8988T (cell line): ENCODE measurements around the gene TMEM272.

Experiments used
- DNase-seq: peaks from one replicate; pipeline ENCODE4 v3.0.0; 2011

TMEM272 gene

DNA sequence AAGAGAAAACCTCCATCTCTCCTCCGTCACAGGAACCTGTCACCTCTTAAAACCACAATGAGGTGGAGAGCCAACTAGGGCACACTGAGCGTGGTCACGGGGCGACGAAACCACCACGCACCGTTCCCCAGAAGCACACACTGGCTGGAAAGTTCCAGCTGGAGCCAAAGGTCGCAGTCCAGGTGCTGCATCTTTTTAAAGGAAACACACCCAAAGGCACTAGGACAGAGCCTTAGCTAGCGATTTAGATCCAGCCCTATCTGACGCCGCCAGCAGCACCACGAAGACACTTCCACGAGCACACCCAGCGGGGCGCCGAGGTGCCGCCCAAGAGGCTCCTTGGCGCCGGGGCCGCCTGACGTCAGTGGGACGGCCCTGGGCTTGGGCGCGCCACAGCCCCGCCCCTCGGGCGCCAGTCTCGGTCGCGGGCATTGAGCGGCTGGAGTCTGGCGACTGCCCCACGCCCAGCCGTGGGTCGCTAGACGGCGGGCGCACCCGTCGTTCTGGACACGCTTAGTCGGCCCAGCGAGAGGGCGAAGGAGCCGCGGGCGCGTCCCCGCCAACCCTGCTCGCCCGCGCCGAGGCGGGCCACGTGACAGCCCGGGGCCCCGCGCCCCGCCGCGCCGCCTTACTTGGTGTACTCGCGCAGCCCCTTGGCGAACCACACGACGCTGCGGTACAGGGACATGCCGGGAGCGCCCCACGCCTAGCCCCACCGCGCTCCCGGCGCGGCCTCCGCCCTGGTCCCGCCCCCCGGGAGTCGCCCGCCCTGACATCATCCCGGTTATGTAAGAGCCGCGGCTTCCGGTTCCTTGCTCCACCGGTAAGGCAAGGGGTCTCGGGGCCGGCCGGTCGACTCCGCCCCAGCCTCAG is 41.3 kb downstream of the TMEM272 start, which contains the start of gene DHRS12:
Gene DHRS12, minus strand, starts transcription at position 742 of the 873 bp plus-strand sequence. CDS start 4,504 bp downstream, outside the sequence.
- peak; percentile 89 for DNase-seq

DNA sequence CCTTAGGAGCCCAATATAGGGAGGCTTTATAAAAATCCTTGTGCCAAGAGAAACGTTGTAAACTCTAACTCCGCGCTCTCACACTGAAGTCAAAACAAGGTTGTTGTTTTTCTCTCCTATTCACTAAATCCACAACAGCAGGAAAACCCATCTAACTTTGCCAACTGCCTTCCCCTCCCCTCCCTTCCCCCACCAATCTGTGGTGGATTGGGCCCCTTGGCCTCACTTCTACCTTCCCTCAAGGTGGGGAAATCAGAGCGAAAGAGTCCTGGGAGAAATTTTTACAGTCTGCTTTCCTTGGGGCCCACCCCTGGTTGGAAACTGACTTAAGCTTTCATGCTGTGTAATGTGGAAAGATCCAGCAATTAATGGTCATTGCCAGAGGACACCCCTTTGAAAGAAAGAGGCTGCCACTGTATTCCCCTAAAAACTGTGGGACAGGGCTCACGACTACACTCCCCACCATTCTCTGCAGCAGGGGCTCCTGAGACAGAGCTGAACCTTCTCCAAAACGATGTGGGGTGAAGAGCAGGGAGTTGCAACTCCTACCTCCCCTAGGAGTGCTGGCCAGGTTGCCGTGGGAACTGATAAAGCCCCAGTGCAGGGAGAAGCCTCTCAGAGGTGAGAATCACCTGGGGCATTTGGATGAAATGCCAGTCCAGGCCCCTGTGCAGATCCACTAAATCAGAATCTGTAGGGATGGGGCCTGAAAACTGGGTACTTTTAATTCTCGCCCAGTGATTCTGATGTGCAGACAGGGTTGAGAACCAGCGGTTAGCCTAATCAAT is 42.2 kb downstream of the TMEM272 start:
- DNase-seq, result no peak

DNA sequence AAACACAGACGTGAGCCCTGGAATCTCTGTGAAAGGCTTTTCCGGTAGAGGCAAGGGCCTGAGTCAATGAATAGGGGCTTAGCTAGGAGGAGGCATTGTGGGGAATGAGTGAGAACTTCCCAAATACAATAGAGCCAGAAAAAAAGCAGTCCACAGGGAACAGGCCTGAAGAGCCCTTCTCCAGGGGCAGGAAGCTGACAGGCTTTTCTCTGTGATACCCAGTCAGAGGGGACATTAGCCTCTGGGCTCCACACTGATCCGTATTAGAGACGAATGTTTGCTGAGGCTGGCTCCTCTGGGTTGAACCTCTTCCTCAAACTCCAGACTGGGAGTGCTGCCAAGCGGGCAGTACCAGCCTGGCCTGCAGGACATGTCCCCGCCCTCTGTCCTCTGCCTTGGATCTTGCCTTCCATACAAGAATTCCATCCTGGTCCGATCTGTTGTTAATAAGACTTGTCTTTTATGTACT is 43.3 kb downstream of the TMEM272 start:
- no peak for DNase-seq

DNA sequence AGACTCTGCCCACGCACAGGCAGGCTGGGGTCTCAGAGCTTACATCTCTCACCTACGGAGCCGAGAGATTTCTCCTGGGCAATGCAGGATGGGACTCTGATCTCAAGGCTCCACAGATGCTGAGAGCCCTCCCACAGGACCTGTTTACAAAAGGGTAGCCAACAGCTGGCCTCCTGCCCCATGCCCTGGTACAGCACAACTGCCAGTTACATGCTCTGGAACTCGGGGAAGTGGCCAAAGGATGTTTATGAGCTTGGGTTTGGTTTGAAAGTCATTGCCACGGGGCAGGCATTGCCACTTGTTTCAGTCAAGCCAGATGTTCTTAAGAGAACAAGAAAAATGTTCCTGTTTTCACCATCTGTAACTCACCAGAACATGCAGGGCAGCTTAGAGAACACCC is 44.5 kb downstream of the TMEM272 start:
- no peak for DNase-seq

DNA sequence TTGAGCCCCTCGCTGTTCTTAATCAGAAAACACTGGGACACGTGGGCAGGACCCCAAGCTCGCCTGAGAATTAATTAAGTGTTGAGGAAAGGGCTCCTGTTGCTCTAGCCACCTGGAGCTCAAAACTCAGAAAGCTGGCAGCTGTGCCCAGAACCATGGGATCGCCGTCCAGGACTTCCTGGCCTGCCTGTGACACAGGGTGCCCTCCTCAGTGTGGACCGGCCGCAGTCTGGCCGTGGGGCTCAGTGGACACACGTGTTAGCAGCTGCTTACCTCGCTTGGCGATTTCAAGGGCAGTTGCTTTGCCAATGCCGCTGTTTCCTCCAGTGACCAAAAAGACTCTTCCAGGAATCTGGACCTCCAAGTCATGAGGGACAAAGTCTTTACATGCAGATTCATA is 45.7 kb downstream of the TMEM272 start:
- DNase-seq, result no peak

DNA sequence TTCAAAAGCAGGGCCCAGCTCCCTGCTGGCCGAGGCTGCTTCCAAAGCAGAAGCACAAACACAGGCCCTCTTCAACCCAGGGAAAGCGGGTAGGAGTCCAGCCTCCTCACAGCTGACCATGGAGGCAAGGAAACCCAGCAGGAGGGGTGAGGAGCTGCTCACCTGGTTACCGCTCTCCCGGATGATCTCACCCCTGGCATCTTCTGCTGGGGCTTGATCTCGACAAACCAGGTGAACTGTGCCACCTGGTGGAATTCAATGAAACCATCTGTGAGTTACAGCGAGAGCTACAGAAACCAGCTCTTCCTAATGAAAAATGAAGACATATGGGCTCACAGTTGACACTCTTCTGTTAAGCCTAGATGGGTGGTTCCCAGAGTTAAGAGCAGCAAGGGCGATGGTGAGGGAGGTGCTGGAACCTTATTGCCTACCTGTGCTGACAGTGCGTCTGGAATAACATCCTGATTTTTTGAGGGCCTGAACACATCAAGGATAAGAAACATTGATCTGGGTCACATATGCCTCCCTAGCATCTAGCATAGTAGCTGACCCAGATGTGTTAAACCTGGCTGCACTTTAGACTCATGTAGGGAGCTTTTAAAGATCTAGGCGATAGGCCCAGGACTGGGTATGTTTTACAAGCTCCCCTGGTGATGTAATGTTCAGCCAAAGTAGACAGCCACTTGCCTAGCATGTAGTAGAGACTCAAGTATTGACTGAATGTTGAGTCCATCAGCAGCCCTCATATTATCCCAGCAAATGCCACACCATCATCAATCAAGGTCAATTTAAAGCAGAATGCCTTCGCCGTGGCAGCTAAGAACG is 47.1 kb downstream of the TMEM272 start:
- DNase-seq, result peak; percentile 46

DNA sequence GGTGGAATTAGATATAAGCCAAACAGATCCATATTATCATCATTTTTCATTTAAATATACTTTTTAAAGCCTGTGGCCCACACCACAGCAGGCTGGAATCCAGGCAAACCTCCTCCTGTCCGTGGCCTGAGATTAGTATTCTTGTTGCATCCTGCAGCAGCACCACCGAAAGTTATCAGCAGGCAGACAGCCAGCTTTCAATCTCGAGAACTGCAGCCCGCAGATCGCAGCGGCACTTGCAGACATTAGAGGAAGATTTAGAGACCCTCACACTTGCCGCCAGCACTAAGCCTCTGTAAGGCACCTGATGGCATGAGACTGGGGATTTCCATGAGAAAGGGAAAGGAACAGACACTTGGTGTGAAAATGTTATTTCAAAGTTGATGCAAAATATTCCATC is 48.4 kb downstream of the TMEM272 start:
- no peak for DNase-seq

DNA sequence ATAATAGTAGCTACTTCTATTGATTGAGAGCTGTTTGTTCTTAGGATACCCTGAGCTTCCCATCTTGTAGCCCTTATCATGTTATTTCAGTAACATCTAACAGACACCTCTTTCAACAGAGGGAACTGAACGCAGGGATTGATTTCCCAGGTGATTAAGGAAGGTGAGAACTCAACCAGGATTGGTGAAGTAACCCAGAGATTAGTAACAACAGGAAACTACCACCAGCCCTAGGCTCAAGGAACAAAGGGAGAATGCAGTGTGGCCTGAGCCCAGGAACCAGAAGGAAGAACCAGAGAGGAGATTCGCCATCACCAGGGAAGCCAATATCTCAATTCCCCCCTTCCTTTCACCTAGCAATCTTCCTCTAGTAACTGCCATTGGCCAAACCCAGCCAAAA is 49.6 kb downstream of the TMEM272 start:
- DNase-seq, result no peak

DNA sequence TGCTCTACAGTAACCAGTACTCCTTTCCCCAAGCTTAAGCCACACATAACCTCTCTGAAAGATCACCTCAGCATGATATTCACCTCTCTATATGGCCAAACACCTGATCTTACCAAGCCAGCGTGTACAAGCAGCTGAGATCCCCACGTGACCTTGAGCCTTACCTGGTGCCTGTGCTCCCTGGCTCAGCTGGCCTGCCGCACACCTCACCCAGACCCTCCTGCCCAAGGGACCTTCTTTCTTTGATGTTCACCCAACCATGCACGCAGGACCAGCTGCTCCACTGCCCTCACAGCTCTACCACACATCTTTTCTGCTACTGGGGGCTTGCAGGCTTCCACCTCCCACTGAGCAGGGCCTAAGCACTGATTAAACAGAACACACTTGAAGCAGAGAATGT is 50.0 kb downstream of the TMEM272 start:
- no peak for DNase-seq

DNA sequence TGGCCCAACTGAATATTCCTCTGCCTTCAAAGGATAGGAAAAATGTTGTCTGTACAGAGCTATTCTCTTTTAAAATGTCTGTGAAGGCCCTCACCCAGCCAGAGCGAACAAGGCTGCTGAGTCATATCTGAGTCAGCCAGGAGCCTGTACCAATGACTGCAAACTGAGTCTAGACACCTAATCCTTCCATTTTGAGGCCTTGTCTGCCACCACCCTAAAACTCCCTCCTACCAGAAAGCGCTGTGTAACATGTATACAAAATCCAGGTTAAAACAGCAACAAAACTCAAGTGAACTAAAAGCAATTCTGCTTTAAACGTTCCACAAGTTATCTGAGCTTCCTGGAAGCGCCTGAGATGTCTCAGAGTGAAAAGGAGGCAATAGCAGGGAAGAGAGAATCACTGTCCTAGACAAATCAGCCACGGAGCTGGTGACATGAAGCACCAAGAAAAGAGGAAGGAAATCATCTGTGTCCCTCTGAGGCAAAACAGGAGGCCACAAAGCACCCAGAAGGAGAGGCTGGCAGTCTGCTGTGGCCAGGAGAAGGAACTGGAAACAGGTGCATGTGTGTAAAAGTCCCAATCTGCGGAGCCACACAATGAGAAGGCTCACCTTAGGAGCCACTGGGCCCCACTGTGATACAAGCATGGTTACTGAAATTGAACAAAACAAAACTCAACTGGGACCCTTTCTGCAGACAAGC is 51.3 kb downstream of the TMEM272 start:
- no peak for DNase-seq

DNA sequence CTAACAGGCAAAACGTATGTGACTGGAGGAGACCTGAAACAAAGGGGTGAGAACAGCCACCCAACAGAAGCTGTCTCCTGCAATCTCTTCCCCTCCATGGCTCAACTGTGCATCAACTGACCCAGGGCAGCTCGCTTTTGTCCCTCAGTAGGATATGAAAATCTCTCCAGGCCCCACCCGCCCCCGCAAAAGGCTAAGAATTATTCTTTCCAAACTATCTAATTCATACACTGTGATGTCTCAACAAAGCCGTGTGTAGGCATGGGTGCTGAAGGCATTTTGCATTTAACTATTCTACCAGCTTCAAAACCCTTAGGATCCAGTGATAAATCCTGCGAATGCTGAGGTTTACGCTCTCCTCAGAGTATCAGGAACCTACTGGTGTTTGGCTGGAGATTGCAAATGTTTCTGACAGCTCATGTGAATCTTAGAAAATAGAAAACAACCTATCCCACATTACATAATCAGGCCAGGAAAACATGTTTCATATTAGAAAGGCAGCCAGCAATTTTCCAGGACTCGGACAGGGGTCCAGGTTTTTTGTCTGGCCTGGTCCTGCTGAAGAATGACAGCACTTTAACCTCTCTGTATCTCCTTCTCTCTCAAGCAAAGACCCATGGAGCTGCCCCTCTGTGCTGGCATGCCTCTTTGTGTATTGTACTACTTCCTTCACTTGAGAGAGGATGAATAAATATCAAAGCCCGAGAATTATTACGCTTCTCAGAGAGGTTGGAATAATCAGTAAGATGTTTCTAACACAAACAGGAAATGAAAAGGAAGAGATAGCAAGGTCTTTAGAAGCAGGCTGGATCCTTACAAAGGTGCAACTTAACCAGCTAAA is 58.3 kb downstream of the TMEM272 start:
- DNase-seq, result no peak

DNA sequence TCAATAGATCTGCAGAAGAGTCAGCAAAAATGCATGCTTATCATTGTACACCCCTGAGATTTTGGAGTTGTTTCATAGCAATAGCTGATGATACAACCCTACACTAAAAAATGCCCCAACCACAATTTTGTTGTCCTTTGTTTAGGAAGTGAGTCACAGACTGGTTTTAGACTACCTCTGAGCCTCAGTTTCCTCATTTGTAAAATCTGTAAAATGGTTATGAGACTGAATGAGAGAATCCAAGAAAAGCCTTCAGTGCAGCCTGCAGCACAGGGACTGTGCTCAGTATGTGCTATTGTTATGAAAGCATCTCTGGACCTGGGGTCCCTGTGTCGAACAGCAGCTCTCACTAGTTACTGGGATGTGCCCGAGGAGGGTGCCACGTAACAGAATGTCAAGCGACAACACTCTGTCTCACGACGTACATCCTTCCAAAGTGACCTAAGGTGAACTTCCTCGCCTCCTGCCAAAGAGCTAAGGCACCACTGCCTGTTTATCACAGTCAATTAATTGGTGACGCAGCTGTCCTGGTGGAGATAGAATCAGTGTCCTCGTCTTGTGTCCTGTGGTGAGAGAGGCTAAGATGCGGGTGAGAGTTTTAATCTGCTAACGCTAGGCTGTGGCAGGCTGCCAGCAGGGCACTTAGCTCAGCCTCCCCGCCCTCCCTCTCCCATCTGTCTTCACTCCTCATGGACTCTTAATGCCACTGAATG is 59.1 kb downstream of the TMEM272 start:
- DNase-seq, result no peak

DNA sequence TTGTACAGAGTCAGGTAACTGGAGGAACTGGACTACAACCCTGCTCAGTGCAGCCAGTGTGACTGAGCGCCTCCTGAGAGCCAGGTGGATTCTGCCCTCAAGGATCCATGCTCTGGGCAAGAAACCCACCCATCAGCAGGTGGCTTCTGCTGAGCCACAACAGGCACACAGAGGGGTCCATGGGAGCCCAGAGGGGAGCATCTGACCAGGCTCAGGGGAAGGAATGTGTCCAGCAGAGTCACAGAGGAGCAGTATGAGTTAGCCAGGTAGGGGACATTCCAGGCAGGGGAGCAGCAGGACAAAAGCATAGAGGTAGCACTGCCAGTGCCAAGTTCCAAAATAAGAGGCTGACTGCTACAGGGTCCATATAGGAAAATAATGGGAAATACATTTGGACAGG is 60.9 kb downstream of the TMEM272 start:
- DNase-seq, result no peak

DNA sequence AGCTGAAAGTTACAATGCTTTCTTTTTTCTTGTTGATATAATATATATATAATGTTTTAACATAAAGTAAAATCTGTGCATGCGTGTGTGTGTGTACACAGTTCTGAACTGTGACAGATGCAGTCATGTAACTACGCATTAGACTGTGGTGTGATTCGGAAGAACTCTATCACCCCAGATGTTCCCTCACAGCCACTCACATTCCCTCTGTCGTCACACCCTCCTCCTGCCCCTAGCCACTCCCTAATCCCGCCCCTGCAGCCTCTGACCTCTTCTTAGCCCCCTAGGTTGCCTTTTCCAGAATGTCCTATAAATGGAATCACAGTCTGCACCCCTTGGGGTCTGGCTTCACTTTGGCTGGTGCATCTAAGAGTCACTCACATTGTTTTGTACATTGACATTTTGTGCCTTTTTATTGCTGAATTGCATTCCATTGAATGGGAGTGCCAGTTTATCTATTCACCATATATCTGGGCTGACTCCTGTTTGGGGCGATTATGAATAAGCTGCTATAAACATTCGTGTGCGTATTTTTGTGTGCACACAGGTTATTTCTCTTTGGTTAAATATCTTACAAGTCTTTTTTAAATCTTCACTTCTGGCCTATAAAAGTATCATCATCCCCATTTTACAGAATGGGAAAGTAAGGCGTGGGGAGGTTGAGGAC is 61.4 kb downstream of the TMEM272 start:
- DNase-seq, result no peak

DNA sequence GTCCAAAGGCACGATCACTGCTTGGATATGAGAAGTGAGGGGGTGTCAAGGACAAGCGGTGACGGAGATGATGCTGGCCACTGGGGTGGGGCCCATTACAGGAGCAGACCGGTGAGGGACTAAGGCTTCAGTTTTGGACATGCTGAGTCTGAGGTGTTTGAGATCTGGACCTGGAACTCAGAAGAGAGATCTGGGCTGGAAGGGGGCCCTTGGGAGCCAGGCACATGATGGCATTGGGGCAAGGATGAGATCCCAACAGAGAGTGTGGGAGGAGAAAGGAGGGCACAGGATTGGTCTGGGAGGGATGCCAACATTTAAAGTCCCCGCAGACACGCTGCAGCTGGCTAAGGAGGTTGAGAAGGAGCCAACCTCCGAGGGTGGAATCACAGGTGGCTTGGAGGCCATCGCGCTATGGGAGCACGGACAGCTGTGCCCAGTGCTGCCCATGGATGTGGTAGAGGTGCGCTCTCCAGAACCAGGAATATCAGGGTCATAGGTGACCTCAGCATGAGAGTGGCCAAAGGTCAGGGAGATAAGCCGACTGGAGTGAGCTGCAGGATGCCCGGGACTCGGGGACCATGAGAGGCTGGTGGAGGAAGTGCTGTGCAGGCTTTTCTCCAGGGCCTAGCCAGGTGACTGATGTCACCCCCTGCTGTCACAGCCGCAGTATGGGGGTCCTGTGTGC is 62.8 kb downstream of the TMEM272 start:
- DNase-seq, result no peak

DNA sequence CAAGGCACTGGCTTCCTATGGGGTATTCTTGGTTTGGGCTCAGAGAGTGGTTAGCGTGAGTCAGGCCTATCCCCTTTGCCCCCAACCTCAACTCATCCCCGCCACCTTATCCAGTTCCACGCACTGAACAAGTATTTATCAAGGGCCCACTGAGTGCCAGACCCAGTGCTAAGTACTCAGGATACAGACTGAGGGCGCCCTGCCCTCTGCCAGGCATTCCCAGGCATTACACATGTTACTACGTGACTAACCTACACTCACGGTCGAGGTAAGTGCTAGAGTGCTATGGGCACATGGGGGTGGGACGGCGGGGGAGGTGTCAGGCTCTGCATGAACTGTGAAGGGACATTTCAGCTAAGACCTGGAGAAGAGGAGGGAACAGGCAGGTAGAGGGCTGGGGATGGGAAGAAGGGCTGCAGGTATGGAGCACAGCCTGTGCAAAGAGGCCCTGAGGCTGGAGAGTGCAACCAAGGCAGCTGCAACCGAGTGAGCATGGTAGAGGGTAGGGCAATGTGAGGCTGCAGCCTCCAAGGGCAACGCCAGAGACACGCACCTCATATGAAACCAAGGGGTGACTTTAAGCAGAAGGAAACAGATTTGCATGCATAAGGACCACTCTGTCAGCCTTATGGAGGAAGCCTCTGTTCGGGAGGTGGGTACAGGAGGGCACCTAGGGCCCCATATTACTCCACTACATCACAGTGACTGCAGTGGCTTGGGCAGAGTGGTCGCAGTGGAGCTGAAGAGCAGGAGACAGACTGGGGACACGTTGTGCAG is 63.5 kb downstream of the TMEM272 start:
- DNase-seq, result peak; percentile 34

DNA sequence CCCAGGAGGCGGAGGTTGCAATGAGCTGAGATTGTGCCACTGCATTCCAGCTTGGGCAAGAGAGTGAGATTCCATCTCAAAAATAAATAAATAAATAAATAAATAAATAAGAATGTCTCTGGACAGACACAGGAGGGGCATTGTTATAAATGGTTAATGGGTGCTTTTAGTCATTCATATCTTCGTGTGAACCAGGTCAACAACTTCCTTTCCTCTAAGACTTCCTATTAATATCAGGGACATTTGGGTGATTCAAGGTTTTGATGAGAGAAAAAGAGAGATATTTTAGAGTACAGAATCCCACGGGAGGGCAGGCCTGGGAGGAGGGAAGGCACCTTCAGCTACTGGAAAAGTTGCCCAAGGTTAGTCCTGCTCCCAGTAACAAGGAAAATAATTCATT is 64.9 kb downstream of the TMEM272 start:
- no peak for DNase-seq

DNA sequence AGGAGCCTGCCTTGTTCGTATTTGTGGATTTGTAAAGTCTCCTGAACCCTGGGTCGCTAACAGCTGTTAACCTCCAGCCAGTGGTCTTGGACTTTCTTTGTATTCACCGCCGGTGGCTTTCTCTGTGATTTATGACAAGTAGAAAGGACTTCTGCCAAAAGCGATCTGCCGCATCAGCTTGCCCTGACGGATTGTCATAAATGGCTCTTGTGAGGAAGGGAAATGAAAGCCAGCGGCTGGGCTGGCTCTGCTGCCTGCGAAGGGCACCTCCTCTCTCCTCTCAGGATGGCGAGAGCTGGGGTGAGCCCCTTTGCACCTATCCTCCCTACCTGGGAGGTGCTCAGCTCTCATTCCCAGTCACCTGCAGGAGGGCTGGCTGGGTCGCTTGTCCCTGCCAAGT is 66.6 kb downstream of the TMEM272 start:
- DNase-seq, result no peak

DNA sequence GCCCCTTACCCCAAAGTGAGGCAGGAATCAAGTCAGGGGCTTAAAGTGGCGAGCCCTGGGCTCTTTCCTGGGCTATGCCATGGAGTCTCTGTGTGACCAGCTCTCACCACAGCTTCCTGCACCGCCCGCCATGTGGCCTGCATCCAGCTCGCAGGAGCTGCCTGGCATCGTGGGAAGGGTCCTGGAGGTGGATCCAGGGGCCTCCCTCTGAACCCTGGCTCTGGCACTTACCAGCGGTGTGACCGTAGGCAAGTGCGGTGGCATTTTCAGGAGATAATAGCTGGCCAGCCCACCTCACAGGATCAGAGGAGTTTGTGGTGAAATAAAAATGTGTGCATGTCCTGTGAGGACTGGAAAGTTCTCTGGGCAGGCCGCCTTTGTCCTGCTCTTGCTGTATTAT is 67.1 kb downstream of the TMEM272 start:
- DNase-seq, result no peak
